Activated B cell treated with CpG ODN at 0.5 μM for 24 hours (primary cell): Measurements from ENCODE around the gene KDM5C. TPM values are rescaled to one million over a fixed set of nuclear protein-coding genes. Genes with fewer than 3 reads are reported as not detected.

Experiments used
- ATAC-seq: fragments of 200-7000 bp; cut with Tn5 transposase; one replicate; pipeline ENCODE4 v1.10.0; 2021; ENCODE audit warnings: low read depth, mild to moderate bottlenecking, moderate library complexity
- CTCF ChIA-PET: fragments of 350-600 bp; sonication (Branson Sonifier 250); formaldehyde crosslinking; loops from one replicate; lab custom pipeline; 2021; ENCODE audit warnings: antibody characterized with exemption; lab: Charles Lee
- POLR2A ChIA-PET: fragments of 350-600 bp; sonication (Branson Sonifier 250); formaldehyde crosslinking; loops from one replicate; lab custom pipeline; 2021; ENCODE audit warnings: antibody characterized with exemption; lab: Charles Lee
- DNase-seq: peaks from one replicate; pipeline ENCODE4 v3.0.0; 2022
- H3K27ac Mint-ChIP-seq: one replicate; pipeline ENCODE4 v1.8.0; 2020; ENCODE audit warnings: mixed read lengths
- H3K27me3 Mint-ChIP-seq: one replicate; pipeline ENCODE4 v1.8.0; 2021; ENCODE audit warnings: mixed read lengths
- H3K36me3 Mint-ChIP-seq: one replicate; pipeline ENCODE4 v1.8.0; 2021; ENCODE audit warnings: low read depth, mixed read lengths
- H3K4me1 Mint-ChIP-seq: one replicate; pipeline ENCODE4 v1.8.0; 2021; ENCODE audit warnings: mixed read lengths
- H3K4me3 Mint-ChIP-seq: one replicate; pipeline ENCODE4 v1.8.0; 2020; ENCODE audit warnings: mild to moderate bottlenecking, mixed read lengths
- H3K9me3 Mint-ChIP-seq: one replicate; pipeline ENCODE4 v1.8.0; 2020; ENCODE audit warnings: mixed read lengths
- intact Hi-C: fragments of 100-400 bp; cut with micrococcal nuclease; formaldehyde crosslinking; loops from one replicate; pipeline ENCODE4 v1.15.1; 2024
- total RNA-seq: library from RNA; stranded (reverse); gene quantifications from 2 replicates; pipeline ENCODE4 v1.2.3, GENCODE V29; 2022
- TF ChIP-seq, protein P1 (sequence below): fragments of 200-600 bp; IDR thresholded peaks from one replicate; pipeline ENCODE4 v1.8.0; 2022; ENCODE audit warnings: antibody characterized with exemption, mild to moderate bottlenecking

Gene KDM5C
- total RNA-seq, 1 donor from 2014 or later = 109 TPM

DNA sequence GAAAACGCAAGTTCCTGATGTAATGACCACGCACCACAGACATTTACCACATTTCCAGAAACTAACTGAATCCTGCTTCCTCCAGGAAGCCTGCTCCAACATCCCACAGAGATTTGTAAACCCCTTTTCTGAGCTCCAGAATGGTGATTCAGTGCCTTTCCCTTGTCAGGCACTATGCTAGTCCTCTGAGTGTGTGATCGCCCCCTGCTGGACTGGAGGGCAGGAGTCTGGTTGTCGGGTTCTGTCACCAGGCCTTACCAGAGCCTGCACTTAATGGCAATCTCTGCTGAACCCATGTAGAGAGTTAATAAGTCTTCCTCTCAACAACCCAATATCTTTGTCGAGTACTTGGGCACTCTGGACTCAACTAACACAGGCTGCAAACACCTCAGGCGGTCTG, 14.5 kb upstream of the KDM5C start:
- intact Hi-C loops = no loop called here
- DNase-seq (no peak), ATAC-seq (no peak)
- Mint-ChIP-seq H3K4me1 (no peaks in the 10 kb centered on the region), H3K36me3 (no peaks in the 10 kb centered on the region), H3K27ac (no peak overlapping the region), H3K4me3 (no peak overlapping the region), H3K9me3 (no peaks in the 10 kb centered on the region), H3K27me3 (no peaks in the 10 kb centered on the region)
- CTCF ChIA-PET = no interaction called here
- TF ChIP-seq, protein P1, sequence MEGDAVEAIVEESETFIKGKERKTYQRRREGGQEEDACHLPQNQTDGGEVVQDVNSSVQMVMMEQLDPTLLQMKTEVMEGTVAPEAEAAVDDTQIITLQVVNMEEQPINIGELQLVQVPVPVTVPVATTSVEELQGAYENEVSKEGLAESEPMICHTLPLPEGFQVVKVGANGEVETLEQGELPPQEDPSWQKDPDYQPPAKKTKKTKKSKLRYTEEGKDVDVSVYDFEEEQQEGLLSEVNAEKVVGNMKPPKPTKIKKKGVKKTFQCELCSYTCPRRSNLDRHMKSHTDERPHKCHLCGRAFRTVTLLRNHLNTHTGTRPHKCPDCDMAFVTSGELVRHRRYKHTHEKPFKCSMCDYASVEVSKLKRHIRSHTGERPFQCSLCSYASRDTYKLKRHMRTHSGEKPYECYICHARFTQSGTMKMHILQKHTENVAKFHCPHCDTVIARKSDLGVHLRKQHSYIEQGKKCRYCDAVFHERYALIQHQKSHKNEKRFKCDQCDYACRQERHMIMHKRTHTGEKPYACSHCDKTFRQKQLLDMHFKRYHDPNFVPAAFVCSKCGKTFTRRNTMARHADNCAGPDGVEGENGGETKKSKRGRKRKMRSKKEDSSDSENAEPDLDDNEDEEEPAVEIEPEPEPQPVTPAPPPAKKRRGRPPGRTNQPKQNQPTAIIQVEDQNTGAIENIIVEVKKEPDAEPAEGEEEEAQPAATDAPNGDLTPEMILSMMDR = no peak
- POLR2A ChIA-PET = no interaction called here

GRCh38 chrX:53237056-53237455, 12.0 kb upstream of the KDM5C start:
- H3K9me3 Mint-ChIP-seq = no peaks in the 10 kb centered on the region
- no peaks in the 10 kb centered on the region for H3K36me3 Mint-ChIP-seq
- CTCF ChIA-PET = no interaction called here
- no peaks in the 10 kb centered on the region for H3K27me3 Mint-ChIP-seq
- TF ChIP-seq, protein P1 = no peak
- H3K27ac Mint-ChIP-seq = no peak overlapping the region
- DNase-seq = no peak
- H3K4me1 Mint-ChIP-seq = no peaks in the 10 kb centered on the region
- POLR2A ChIA-PET = interaction anchor here (1.6 kb wide), 1 partner anchor 12 kb away, joined by 4 read pairs; the partner anchor contains the start of gene KDM5C
- no peak overlapping the region for H3K4me3 Mint-ChIP-seq
- intact Hi-C loops = no loop called here
- ATAC-seq = no peak

- DNase-seq = no peak
- H3K27me3 Mint-ChIP-seq = no peaks in the 10 kb centered on the region
- no peak overlapping the region for H3K27ac Mint-ChIP-seq
- no peaks in the 10 kb centered on the region for H3K4me1 Mint-ChIP-seq
- ChIA-PET CTCF (no interaction called here), POLR2A (no interaction called here)
- no peak overlapping the region for H3K4me3 Mint-ChIP-seq
- ATAC-seq = no peak
- intact Hi-C loops = no loop called here
- H3K9me3 Mint-ChIP-seq = no peaks in the 10 kb centered on the region
- H3K36me3 Mint-ChIP-seq = no peaks in the 10 kb centered on the region
- TF ChIP-seq, protein P1 = no peak
Measured at GRCh38 chrX:53236025-53236679, 11.1 kb upstream of the KDM5C start.

DNA sequence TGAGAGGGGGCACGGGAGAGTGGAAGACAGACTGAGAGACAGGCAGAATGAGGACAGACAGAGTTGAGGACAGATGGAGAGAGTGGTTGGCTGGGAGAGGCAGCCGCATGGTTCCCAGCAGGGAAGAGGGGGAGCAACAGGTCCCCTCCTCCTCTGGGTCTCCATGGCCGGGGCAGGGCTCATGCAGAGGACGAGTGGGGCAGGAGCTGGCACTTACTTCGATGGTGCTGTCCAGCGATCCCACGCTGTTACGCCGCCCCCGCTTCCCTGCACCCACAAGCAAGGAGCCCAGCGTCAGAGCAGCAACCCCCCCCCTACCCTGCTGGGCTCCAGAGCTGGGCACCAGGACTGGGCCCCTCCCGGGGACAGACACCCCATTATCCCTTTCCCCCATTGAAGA, 10.6 kb upstream of the KDM5C start:
- no peak for ATAC-seq
- TF ChIP-seq, protein P1 = no peak
- CTCF ChIA-PET = no interaction called here
- Mint-ChIP-seq H3K27ac (no peak overlapping the region), H3K36me3 (no peaks in the 10 kb centered on the region), H3K4me1 (no peaks in the 10 kb centered on the region), H3K4me3 (no peak overlapping the region), H3K9me3 (no peaks in the 10 kb centered on the region), H3K27me3 (no peaks in the 10 kb centered on the region)
- intact Hi-C loops = no loop called here
- POLR2A ChIA-PET = no interaction called here
- no peak for DNase-seq

DNA sequence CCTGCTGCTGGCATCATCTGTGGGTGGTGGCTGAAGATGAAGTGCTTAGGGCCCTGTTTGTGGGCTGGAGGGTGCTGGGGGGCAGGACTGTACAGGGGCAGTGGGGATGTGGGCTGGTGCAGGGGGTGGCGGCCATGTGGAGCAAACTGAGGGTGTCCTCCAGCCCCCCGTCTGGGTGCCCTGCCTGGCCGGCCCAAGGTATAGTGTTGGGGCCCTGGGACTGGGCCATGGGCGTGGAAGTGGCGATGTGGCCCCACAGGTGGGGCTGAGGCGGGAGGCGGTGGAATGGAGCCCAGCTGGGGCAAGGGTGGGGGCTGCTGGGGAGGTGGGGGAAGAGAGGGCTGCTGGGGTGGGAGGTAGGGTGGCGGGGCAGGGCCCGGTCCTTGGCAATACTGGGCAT, 9.5 kb upstream of the KDM5C start:
- TF ChIP-seq, protein P1 = no peak
- no peak overlapping the region for H3K27ac Mint-ChIP-seq
- intact Hi-C loops = no loop called here
- H3K27me3 Mint-ChIP-seq = no peaks in the 10 kb centered on the region
- DNase-seq = no peak
- H3K4me3 Mint-ChIP-seq = no peak overlapping the region
- POLR2A ChIA-PET = no interaction called here
- CTCF ChIA-PET = no interaction called here
- no peaks in the 10 kb centered on the region for H3K9me3 Mint-ChIP-seq
- no peak for ATAC-seq
- no peaks in the 10 kb centered on the region for H3K4me1 Mint-ChIP-seq
- H3K36me3 Mint-ChIP-seq = no peaks in the 10 kb centered on the region
